ENCODE results near the gene RHCG.
A peak's percentile ranks its signal among the peaks of the same experiment; 100 is the strongest.

The RHCG gene

DNA sequence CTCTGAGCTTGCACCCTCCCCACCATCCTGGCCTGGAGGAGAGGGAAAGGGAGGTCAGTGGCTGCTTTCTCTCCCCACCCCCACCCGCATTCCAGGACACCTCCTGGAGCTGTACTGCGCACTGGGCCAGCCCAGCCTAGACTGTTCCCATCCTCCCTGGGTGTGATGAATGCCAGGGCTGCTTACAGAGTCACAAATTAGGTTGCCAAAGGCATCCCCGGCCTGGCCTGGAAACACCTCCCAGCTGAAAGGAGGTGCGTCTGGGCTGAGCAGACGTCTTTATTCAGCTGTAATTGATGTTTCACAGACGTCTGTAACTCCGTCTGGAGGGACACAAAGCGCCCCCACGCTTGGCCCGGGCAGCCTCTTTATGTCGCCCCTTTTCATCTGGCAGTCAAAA lies 47.6 kb downstream of the RHCG start:
- H3K36me3 ChIP-seq (replicated peaks in 1 of 2; ENCODE audit: control insufficient read depth in 2 of 2, insufficient read depth in 2 of 2, low read length in 2 of 2), result no peaks in the 10 kb centered on the region
- H3K27me3 ChIP-seq (ENCODE audit: control insufficient read depth in 3 of 3, insufficient read depth in 3 of 3, low read depth in 1 of 3, low read length in 3 of 3), result peaks cover 3 to 73% (median 49%) of the 10 kb centered on the region in 3 experiments
- no peak overlapping the region for H2BK120ac ChIP-seq (ENCODE audit: low read depth, low read length)
- H3K27ac ChIP-seq (replicated peaks; ENCODE audit: low read length), result no peak overlapping the region
- no peak overlapping the region for H2AFZ ChIP-seq (ENCODE audit: low read length)
- H3K14ac ChIP-seq (ENCODE audit: low read length), result no peak overlapping the region
- DNase-seq (ENCODE audit: low spot score), result no peak
- no peak overlapping the region for H3K4me2 ChIP-seq (ENCODE audit: insufficient read depth, low read length, poor library complexity, severe bottlenecking)
- H4K8ac ChIP-seq (ENCODE audit: low read depth, low read length), result no peak overlapping the region
- no peak overlapping the region for H3K4me3 ChIP-seq (ENCODE audit: low read length in 2 of 2)
- H4K91ac ChIP-seq (ENCODE audit: low read depth, low read length, poor library complexity), result no peak overlapping the region
- H3K79me1 ChIP-seq (ENCODE audit: low read depth, low read length), result no peaks in the 10 kb centered on the region
- H2BK12ac ChIP-seq (ENCODE audit: low read length), result no peak overlapping the region
- H2BK15ac ChIP-seq (ENCODE audit: low read length), result peak overlapping the region; percentile 32
- H3K4ac ChIP-seq (ENCODE audit: low read length), result no peak overlapping the region
- no CpG with 5 or more reads among the region's 11 CpGs for WGBS, 2 donors (ENCODE audit: extremely low coverage in 2 of 2, insufficient read length in 2 of 2, insufficient replicate concordance in 1 of 2)
- peaks cover 2 to 22% of the 10 kb centered on the region in 2 donors for H3K4me1 ChIP-seq (ENCODE audit: control insufficient read depth in 2 of 2, insufficient read depth in 1 of 2, low read depth in 1 of 2, low read length in 2 of 2)
- peak overlapping the region; percentile 1 for H3K18ac ChIP-seq (ENCODE audit: low read length)
- H3K9me3 ChIP-seq (replicated peaks in 1 of 2; ENCODE audit: control insufficient read depth in 2 of 2, insufficient read depth in 1 of 2, low read depth in 1 of 2, low read length in 2 of 2), result peaks cover 0 to 2% of the 10 kb centered on the region in 2 donors
- H3K23ac ChIP-seq (ENCODE audit: low read depth, low read length, poor library complexity), result no peak overlapping the region
- H3K9ac ChIP-seq (ENCODE audit: low read depth, low read length, poor library complexity), result no peak overlapping the region
- H2BK5ac ChIP-seq (ENCODE audit: low read length), result no peak overlapping the region
- no peak overlapping the region for H2AK5ac ChIP-seq (ENCODE audit: low read depth, low read length)

DNA sequence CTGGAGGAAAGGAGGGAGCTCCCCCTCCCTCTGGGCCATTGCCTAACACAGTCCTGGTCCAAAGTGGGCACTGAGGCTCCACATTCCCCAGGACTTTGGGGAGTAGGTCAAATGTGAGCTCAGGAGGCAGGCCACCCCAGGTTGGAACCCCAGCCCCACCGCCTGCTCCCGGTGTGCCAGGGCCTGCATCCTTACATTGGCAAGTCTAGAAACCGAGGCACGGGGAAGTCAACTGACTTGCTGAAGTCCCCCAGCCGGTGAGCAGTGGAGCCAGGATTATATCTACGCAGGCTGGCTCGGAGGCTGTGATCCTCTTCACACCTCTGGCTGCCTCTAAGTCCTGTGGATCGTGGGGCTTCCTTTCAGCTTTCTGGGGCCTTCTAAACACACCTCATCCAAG lies 48.7 kb downstream of the RHCG start:
- no CpG with 5 or more reads among the region's 8 CpGs for WGBS, 2 donors (ENCODE audit: extremely low coverage in 2 of 2, insufficient read length in 2 of 2, insufficient replicate concordance in 1 of 2)
- peaks cover 3 to 83% (median 49%) of the 10 kb centered on the region in 3 experiments for H3K27me3 ChIP-seq (ENCODE audit: control insufficient read depth in 3 of 3, insufficient read depth in 3 of 3, low read depth in 1 of 3, low read length in 3 of 3)

DNA sequence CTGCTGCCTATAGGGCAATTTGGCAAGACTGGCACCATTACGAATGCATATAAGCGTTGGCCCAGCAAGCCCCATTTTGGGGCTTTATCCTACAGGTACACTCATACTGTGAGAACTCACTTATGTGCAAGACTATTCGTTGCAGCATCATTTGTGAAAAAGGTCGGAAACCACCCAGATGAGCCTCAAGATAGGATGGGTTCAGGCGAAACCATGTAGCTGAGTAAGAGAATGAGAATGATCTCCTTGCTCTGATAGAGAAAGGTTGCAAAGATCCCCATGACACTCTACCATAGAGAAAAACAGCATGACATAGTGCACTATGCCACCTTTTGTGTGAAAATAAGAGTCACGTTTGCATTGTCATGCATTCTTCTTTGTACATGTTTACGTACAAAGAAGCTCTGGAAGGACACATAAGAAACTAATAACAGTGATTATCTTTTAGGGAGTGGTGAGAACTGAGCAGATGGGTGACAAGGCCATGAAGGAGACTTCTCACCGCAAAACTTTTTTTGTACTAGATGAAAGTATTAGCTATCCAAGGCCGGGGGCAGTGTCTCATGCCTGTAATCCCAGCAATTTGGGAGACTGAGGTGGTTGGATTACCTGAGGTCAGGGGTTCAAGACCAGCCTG lies 50.0 kb downstream of the RHCG start:
- H3K27me3 ChIP-seq (ENCODE audit: control insufficient read depth in 3 of 3, insufficient read depth in 3 of 3, low read depth in 1 of 3, low read length in 3 of 3), result peaks cover 3 to 82% (median 48%) of the 10 kb centered on the region in 3 experiments

More for the DNA sequence above, 48.7 kb downstream of the RHCG start:
- Histone ChIP-seq H2BK15ac (ENCODE audit: low read length) (no peak overlapping the region), H2BK5ac (ENCODE audit: low read length) (peak overlapping the region; percentile 9), H2BK120ac (ENCODE audit: low read depth, low read length) (no peak overlapping the region), H4K91ac (ENCODE audit: low read depth, low read length, poor library complexity) (no peak overlapping the region), H3K36me3 (replicated peaks in 1 of 2; ENCODE audit: control insufficient read depth in 2 of 2, insufficient read depth in 2 of 2, low read length in 2 of 2) (no peaks in the 10 kb centered on the region), H3K9ac (ENCODE audit: low read depth, low read length, poor library complexity) (no peak overlapping the region), H3K14ac (ENCODE audit: low read length) (no peak overlapping the region), H3K4ac (ENCODE audit: low read length) (no peak overlapping the region), H3K4me2 (ENCODE audit: insufficient read depth, low read length, poor library complexity, severe bottlenecking) (no peak overlapping the region), H3K23ac (ENCODE audit: low read depth, low read length, poor library complexity) (no peak overlapping the region), H3K4me1 (ENCODE audit: control insufficient read depth in 2 of 2, insufficient read depth in 1 of 2, low read depth in 1 of 2, low read length in 2 of 2) (peaks cover 2 to 28% of the 10 kb centered on the region in 2 donors), H2AFZ (ENCODE audit: low read length) (no peak overlapping the region), H3K9me3 (replicated peaks in 1 of 2; ENCODE audit: control insufficient read depth in 2 of 2, insufficient read depth in 1 of 2, low read depth in 1 of 2, low read length in 2 of 2) (peaks cover 0 to 1% of the 10 kb centered on the region in 2 donors), H2BK12ac (ENCODE audit: low read length) (no peak overlapping the region), H3K4me3 (ENCODE audit: low read length in 2 of 2) (no peak overlapping the region), H3K27ac (replicated peaks; ENCODE audit: low read length) (no peak overlapping the region), H2AK5ac (ENCODE audit: low read depth, low read length) (no peak overlapping the region), H4K8ac (ENCODE audit: low read depth, low read length) (no peak overlapping the region), H3K18ac (ENCODE audit: low read length) (no peak overlapping the region), H3K79me1 (ENCODE audit: low read depth, low read length) (no peaks in the 10 kb centered on the region)
- DNase-seq (ENCODE audit: low spot score), result no peak

DNA sequence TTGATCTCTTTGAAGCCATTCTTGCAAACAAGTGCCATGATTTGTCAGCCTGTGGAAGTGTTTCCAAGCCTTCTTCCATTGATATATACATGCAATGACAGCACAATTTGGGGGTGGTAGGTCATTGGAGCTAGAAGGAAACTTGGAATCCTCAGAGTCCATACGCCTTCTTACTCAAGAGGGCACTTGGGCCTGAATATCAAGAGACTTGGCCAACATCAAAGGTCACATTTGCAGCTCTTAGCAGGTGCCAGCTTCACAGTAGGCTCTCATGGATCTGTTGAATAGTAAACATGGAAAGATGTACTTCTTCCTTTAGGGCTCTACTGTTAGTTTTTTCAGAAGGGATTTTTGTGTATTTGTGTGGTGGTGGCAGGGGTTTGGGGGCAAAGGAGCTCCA lies 50.9 kb downstream of the RHCG start:
- DNase-seq (ENCODE audit: low spot score), result no peak
- peaks cover 3 to 81% (median 46%) of the 10 kb centered on the region in 3 experiments for H3K27me3 ChIP-seq (ENCODE audit: control insufficient read depth in 3 of 3, insufficient read depth in 3 of 3, low read depth in 1 of 3, low read length in 3 of 3)
- no peak overlapping the region for H3K27ac ChIP-seq (replicated peaks; ENCODE audit: low read length)
- no peak overlapping the region for H3K14ac ChIP-seq (ENCODE audit: low read length)
- H2BK120ac ChIP-seq (ENCODE audit: low read depth, low read length), result no peak overlapping the region
- no peak overlapping the region for H4K91ac ChIP-seq (ENCODE audit: low read depth, low read length, poor library complexity)
- H2BK15ac ChIP-seq (ENCODE audit: low read length), result no peak overlapping the region
- no peak overlapping the region for H3K23ac ChIP-seq (ENCODE audit: low read depth, low read length, poor library complexity)
- no peak overlapping the region for H3K18ac ChIP-seq (ENCODE audit: low read length)
- H3K4me2 ChIP-seq (ENCODE audit: insufficient read depth, low read length, poor library complexity, severe bottlenecking), result no peak overlapping the region
- H3K9me3 ChIP-seq (replicated peaks in 1 of 2; ENCODE audit: control insufficient read depth in 2 of 2, insufficient read depth in 1 of 2, low read depth in 1 of 2, low read length in 2 of 2), result no peaks in the 10 kb centered on the region
- WGBS, 2 donors (ENCODE audit: extremely low coverage in 2 of 2, insufficient read length in 2 of 2, insufficient replicate concordance in 1 of 2), result no CpG with 5 or more reads among the region's 1 CpG
- H2AFZ ChIP-seq (ENCODE audit: low read length), result no peak overlapping the region
- H3K36me3 ChIP-seq (replicated peaks in 1 of 2; ENCODE audit: control insufficient read depth in 2 of 2, insufficient read depth in 2 of 2, low read length in 2 of 2), result no peaks in the 10 kb centered on the region
- H2AK5ac ChIP-seq (ENCODE audit: low read depth, low read length), result no peak overlapping the region
- H3K79me1 ChIP-seq (ENCODE audit: low read depth, low read length), result no peaks in the 10 kb centered on the region
- H4K8ac ChIP-seq (ENCODE audit: low read depth, low read length), result no peak overlapping the region
- H3K9ac ChIP-seq (ENCODE audit: low read depth, low read length, poor library complexity), result no peak overlapping the region
- no peak overlapping the region for H2BK12ac ChIP-seq (ENCODE audit: low read length)
- H2BK5ac ChIP-seq (ENCODE audit: low read length), result no peak overlapping the region
- H3K4ac ChIP-seq (ENCODE audit: low read length), result no peak overlapping the region
- peaks cover 2 to 26% of the 10 kb centered on the region in 2 donors for H3K4me1 ChIP-seq (ENCODE audit: control insufficient read depth in 2 of 2, insufficient read depth in 1 of 2, low read depth in 1 of 2, low read length in 2 of 2)
- H3K4me3 ChIP-seq (ENCODE audit: low read length in 2 of 2), result no peak overlapping the region

More for the DNA sequence above, 50.0 kb downstream of the RHCG start:
- no peak for DNase-seq (ENCODE audit: low spot score)
- WGBS, 2 donors (ENCODE audit: extremely low coverage in 2 of 2, insufficient read length in 2 of 2, insufficient replicate concordance in 1 of 2), result no CpG with 5 or more reads among the region's 9 CpGs
- Histone ChIP-seq H3K23ac (ENCODE audit: low read depth, low read length, poor library complexity) (no peak overlapping the region), H3K18ac (ENCODE audit: low read length) (no peak overlapping the region), H2BK15ac (ENCODE audit: low read length) (no peak overlapping the region), H3K4me2 (ENCODE audit: insufficient read depth, low read length, poor library complexity, severe bottlenecking) (no peak overlapping the region), H3K14ac (ENCODE audit: low read length) (no peak overlapping the region), H2BK120ac (ENCODE audit: low read depth, low read length) (no peak overlapping the region), H3K4me3 (ENCODE audit: low read length in 2 of 2) (no peak overlapping the region), H3K9me3 (replicated peaks in 1 of 2; ENCODE audit: control insufficient read depth in 2 of 2, insufficient read depth in 1 of 2, low read depth in 1 of 2, low read length in 2 of 2) (no peaks in the 10 kb centered on the region), H3K4me1 (ENCODE audit: control insufficient read depth in 2 of 2, insufficient read depth in 1 of 2, low read depth in 1 of 2, low read length in 2 of 2) (peaks cover 2 to 26% of the 10 kb centered on the region in 2 donors), H3K4ac (ENCODE audit: low read length) (no peak overlapping the region), H2AK5ac (ENCODE audit: low read depth, low read length) (no peak overlapping the region), H3K79me1 (ENCODE audit: low read depth, low read length) (no peaks in the 10 kb centered on the region), H4K8ac (ENCODE audit: low read depth, low read length) (no peak overlapping the region), H2AFZ (ENCODE audit: low read length) (no peak overlapping the region), H3K9ac (ENCODE audit: low read depth, low read length, poor library complexity) (no peak overlapping the region), H2BK5ac (ENCODE audit: low read length) (no peak overlapping the region), H4K91ac (ENCODE audit: low read depth, low read length, poor library complexity) (no peak overlapping the region), H3K27ac (replicated peaks; ENCODE audit: low read length) (no peak overlapping the region), H3K36me3 (replicated peaks in 1 of 2; ENCODE audit: control insufficient read depth in 2 of 2, insufficient read depth in 2 of 2, low read length in 2 of 2) (no peaks in the 10 kb centered on the region), H2BK12ac (ENCODE audit: low read length) (no peak overlapping the region)
